ENCODE data around the gene LRRC14B.

DNA sequence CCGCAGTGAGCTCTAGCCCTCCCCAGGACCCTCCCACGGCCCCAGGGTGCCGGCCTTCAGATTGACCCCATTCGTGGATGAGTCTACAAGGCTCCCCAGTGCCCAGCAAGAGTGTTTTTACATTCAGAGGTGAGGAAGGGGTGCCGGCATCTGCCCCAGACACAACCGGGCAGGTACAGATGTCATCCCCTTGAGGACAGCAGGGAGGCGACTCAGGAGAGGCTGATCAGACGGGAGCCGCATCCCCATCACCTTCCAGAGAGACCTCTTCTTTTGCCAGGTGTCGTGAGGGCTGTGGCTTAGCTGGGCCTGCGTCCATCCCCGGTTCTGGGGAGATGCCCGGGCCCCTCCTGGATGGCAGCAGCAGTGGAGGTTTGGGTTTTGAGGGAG is 4.3 kb upstream of the LRRC14B start:
- TF ChIP-seq, protein P1, sequence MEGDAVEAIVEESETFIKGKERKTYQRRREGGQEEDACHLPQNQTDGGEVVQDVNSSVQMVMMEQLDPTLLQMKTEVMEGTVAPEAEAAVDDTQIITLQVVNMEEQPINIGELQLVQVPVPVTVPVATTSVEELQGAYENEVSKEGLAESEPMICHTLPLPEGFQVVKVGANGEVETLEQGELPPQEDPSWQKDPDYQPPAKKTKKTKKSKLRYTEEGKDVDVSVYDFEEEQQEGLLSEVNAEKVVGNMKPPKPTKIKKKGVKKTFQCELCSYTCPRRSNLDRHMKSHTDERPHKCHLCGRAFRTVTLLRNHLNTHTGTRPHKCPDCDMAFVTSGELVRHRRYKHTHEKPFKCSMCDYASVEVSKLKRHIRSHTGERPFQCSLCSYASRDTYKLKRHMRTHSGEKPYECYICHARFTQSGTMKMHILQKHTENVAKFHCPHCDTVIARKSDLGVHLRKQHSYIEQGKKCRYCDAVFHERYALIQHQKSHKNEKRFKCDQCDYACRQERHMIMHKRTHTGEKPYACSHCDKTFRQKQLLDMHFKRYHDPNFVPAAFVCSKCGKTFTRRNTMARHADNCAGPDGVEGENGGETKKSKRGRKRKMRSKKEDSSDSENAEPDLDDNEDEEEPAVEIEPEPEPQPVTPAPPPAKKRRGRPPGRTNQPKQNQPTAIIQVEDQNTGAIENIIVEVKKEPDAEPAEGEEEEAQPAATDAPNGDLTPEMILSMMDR (IDR thresholded peaks at IDR 0.05 in 4 of 5, conservative IDR thresholded peaks at IDR 0.05 in 1 of 5), result no peak
- TF ChIP-seq POLR2A (IDR thresholded peaks at IDR 0.05), result no peak
